Liver (tissue), 9 donors: ENCODE measurements around the gene REXO1. TPM values are rescaled to one million over a fixed set of nuclear protein-coding genes. Genes with fewer than 3 reads are reported as not detected.

ENCODE experiments used
- DNase-seq: peaks from one replicate; pipeline ENCODE4 v3.0.0-alpha.2; 2017; ENCODE audit warnings: low spot score
- H3K27ac ChIP-seq, 2 donors: one replicate each; pipeline ENCODE4 v1.7.0; 2013; ENCODE audit warnings: inconsistent platforms in 2 of 2, low read length in 2 of 2, control low read depth in 1 of 2, low read depth in 1 of 2, mild to moderate bottlenecking in 1 of 2
- H3K27me3 ChIP-seq, 4 donors: one replicate each; pipeline versions ENCODE4 v1.6.1 to v1.7.0; 2013; ENCODE audit warnings: low read length in 3 of 4, inconsistent platforms in 1 of 4, mild to moderate bottlenecking in 1 of 4, moderate library complexity in 1 of 4; ENCODE audit not compliant: control insufficient read depth in 4 of 4, insufficient read depth in 4 of 4
- H3K36me3 ChIP-seq, 4 donors: one replicate each; pipeline versions ENCODE4 v1.6.1 to v1.7.0; 2013; ENCODE audit warnings: low read length in 3 of 4, mild to moderate bottlenecking in 3 of 4, low read depth in 1 of 4, moderate library complexity in 1 of 4; ENCODE audit not compliant: control insufficient read depth in 4 of 4, insufficient read depth in 3 of 4
- H3K4me1 ChIP-seq, 4 donors: one replicate each; pipeline versions ENCODE4 v1.6.1 to v1.7.0; 2013; ENCODE audit warnings: low read length in 3 of 4, mild to moderate bottlenecking in 3 of 4, moderate library complexity in 1 of 4; ENCODE audit not compliant: control insufficient read depth in 4 of 4, insufficient read depth in 4 of 4
- H3K4me3 ChIP-seq, 3 donors: one replicate each; pipeline versions ENCODE4 v1.6.1 to v1.7.0; 2013; ENCODE audit warnings: low read length in 3 of 3, control low read depth in 1 of 3, low read depth in 1 of 3, mild to moderate bottlenecking in 1 of 3
- H3K9ac ChIP-seq, 2 donors: one replicate each; pipeline ENCODE4 v1.7.0; 2013; ENCODE audit warnings: low read length in 2 of 2, mild to moderate bottlenecking in 2 of 2, moderate library complexity in 2 of 2, control low read depth in 1 of 2, low read depth in 1 of 2
- H3K9me3 ChIP-seq, 4 donors: one replicate each; pipeline versions ENCODE4 v1.6.1 to v1.7.0; 2013; ENCODE audit warnings: low read length in 3 of 4; ENCODE audit not compliant: control insufficient read depth in 4 of 4
- ATF3 ChIP-seq: IDR thresholded peaks from 2 replicates; pipeline ENCODE4 v1.6.1; 2016; ENCODE audit warnings: antibody characterized with exemption
- EGR1 ChIP-seq, 2 donors: IDR thresholded peaks; 2 replicates each; pipeline ENCODE4 v1.6.1; 2016 to 2018; ENCODE audit warnings: antibody characterized with exemption in 2 of 2, low read depth in 2 of 2
- FOXA1 ChIP-seq: IDR thresholded peaks from 2 replicates; pipeline ENCODE4 v1.6.1; 2016; ENCODE audit warnings: antibody characterized with exemption
- FOXA2 ChIP-seq: IDR thresholded peaks from 2 replicates; pipeline ENCODE4 v1.6.1; 2016; ENCODE audit warnings: antibody characterized with exemption
- GABPA ChIP-seq, 2 donors: IDR thresholded peaks in 1 of 2; conservative IDR thresholded peaks in 1 of 2; 2 replicates each; pipeline ENCODE4 v1.6.1; 2016; ENCODE audit warnings: antibody characterized with exemption in 2 of 2, mild to moderate bottlenecking in 1 of 2, moderate library complexity in 1 of 2
- HNF4A ChIP-seq, 2 donors: conservative IDR thresholded peaks; 2 replicates each; pipeline ENCODE4 v1.6.1; 2016; ENCODE audit warnings: antibody characterized with exemption in 2 of 2, mild to moderate bottlenecking in 2 of 2
- HNF4G ChIP-seq: IDR thresholded peaks from 2 replicates; pipeline ENCODE4 v1.6.1; 2016; ENCODE audit warnings: antibody characterized with exemption
- JUND ChIP-seq, 2 donors: IDR thresholded peaks; 2 replicates each; pipeline ENCODE4 v1.6.1; 2016; ENCODE audit warnings: antibody characterized with exemption in 2 of 2
- NR2F2 ChIP-seq: IDR thresholded peaks from 2 replicates; pipeline ENCODE4 v1.6.1; 2016; ENCODE audit warnings: antibody characterized with exemption
- RAD21 ChIP-seq, 2 donors: IDR thresholded peaks; 2 replicates each; pipeline ENCODE4 v1.6.1; 2016; ENCODE audit warnings: antibody characterized with exemption in 2 of 2, mild to moderate bottlenecking in 2 of 2
- RXRA ChIP-seq, 2 donors: IDR thresholded peaks; 2 replicates each; pipeline ENCODE4 v1.6.1; 2017 to 2018; ENCODE audit warnings: antibody characterized with exemption in 2 of 2, mild to moderate bottlenecking in 1 of 2
- SP1 ChIP-seq: IDR thresholded peaks from 2 replicates; pipeline ENCODE4 v1.6.1; 2018; ENCODE audit warnings: antibody characterized with exemption, mild to moderate bottlenecking
- TAF1 ChIP-seq: conservative IDR thresholded peaks from 2 replicates; pipeline ENCODE4 v1.6.1; 2016; ENCODE audit warnings: antibody characterized with exemption, mild to moderate bottlenecking
- YY1 ChIP-seq: IDR thresholded peaks from 2 replicates; pipeline ENCODE4 v1.6.1; 2016; ENCODE audit warnings: antibody characterized with exemption, mild to moderate bottlenecking
- WGBS: extraction: QIAGEN DNeasy Blood & Tissue Kit; methylation state at CpG from one replicate; pipeline ENCODE4 v1.1.7; 2013; 5-methylcytosine and 5-hydroxymethylcytosine counted together
- polyA plus RNA-seq, 2 donors: library from polyadenylated mRNA; stranded (reverse) in 1 of 2; unstranded in 1 of 2; fragments of 200-250 nt in 1 of 2; fragments of >200 nt in 1 of 2; fragmentation: Nextera tagmentation in 1 of 2; extraction: Ambion mirVana in 1 of 2; gene quantifications; one replicate each; pipeline versions ENCODE4 v1.2.1 to v1.2.3, GENCODE V29; 2013 to 2015
- total RNA-seq, 2 donors: library from RNA; depleted of rRNA; stranded (reverse); fragments of >200 nt; gene quantifications; one replicate each; pipeline ENCODE4 v1.2.3, GENCODE V29; 2014
- TF ChIP-seq, protein P1 (sequence below): IDR thresholded peaks from 2 replicates; pipeline ENCODE4 v1.6.1; 2016; ENCODE audit warnings: antibody characterized with exemption
- TF ChIP-seq, protein P2 (sequence below): fragments of 150-350 bp; IDR thresholded peaks from 2 replicates; pipeline ENCODE4 v1.5.1; 2017; ENCODE audit warnings: improper control_type of control experiment, low read depth, low read length; ENCODE audit not compliant: missing input control
- TF ChIP-seq, protein P3 (sequence below): IDR thresholded peaks from 2 replicates; pipeline ENCODE4 v1.6.1; 2016; ENCODE audit warnings: antibody characterized with exemption
- donor health status: healthy.
- donor health status: healthy.
- donor health status: healthy.
- donor health status: healthy.
- donor health status: healthy.

The REXO1 gene
- total and polyA plus RNA-seq, 4 donors = 2.0 to 11.5 (median 9.2) TPM

- Histone ChIP-seq H3K4me3 (no peak overlapping the region), H3K9me3 (no peaks in the 10 kb centered on the region), H3K9ac (no peak overlapping the region), H3K27ac (no peak overlapping the region), H3K4me1 (peaks cover 16 to 43% (median 29%) of the 10 kb centered on the region in 4 donors), H3K27me3 (no peaks in the 10 kb centered on the region), H3K36me3 (no peaks in the 10 kb centered on the region)
- TF ChIP-seq RXRA (IDR thresholded peaks at IDR 0.05) (peak in 1 of 2 donors; percentile 42), FOXA1 (no peak), HNF4G (no peak), HNF4A (conservative IDR thresholded peaks at IDR 0.05) (peak; percentile 52)
- DNase-seq = no peak
- 69% methylated on average over 8 of the region's 8 CpGs for WGBS
Observed at GRCh38 chr19:1866693-1867348, 18.5 kb upstream of the REXO1 start.

GRCh38 chr19:1865172-1866010, 17.1 kb upstream of the REXO1 start:
- Histone ChIP-seq H3K27me3 (no peaks in the 10 kb centered on the region), H3K36me3 (no peaks in the 10 kb centered on the region), H3K9ac (peak overlapping the region in 1 of 2 donors; percentile 81), H3K9me3 (no peaks in the 10 kb centered on the region), H3K27ac (peak overlapping the region; percentile 83 to 96), H3K4me3 (peak overlapping the region in 1 of 3 donors; percentile 94), H3K4me1 (peaks cover 18 to 43% (median 30%) of the 10 kb centered on the region in 4 donors)
- 90% methylated on average over 17 of the region's 17 CpGs for WGBS
- no peak for TF ChIP-seq JUND (IDR thresholded peaks at IDR 0.05)
- TF ChIP-seq, protein P1, sequence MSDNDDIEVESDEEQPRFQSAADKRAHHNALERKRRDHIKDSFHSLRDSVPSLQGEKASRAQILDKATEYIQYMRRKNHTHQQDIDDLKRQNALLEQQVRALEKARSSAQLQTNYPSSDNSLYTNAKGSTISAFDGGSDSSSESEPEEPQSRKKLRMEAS = no peak
- TF ChIP-seq GABPA (IDR thresholded peaks at IDR 0.05 in 1 of 2, conservative IDR thresholded peaks at IDR 0.05 in 1 of 2) = no peak
- no peak for TF ChIP-seq FOXA1
- TF ChIP-seq, protein P2, sequence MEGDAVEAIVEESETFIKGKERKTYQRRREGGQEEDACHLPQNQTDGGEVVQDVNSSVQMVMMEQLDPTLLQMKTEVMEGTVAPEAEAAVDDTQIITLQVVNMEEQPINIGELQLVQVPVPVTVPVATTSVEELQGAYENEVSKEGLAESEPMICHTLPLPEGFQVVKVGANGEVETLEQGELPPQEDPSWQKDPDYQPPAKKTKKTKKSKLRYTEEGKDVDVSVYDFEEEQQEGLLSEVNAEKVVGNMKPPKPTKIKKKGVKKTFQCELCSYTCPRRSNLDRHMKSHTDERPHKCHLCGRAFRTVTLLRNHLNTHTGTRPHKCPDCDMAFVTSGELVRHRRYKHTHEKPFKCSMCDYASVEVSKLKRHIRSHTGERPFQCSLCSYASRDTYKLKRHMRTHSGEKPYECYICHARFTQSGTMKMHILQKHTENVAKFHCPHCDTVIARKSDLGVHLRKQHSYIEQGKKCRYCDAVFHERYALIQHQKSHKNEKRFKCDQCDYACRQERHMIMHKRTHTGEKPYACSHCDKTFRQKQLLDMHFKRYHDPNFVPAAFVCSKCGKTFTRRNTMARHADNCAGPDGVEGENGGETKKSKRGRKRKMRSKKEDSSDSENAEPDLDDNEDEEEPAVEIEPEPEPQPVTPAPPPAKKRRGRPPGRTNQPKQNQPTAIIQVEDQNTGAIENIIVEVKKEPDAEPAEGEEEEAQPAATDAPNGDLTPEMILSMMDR = no peak
- TF ChIP-seq TAF1 = no peak
- TF ChIP-seq NR2F2 = no peak
- TF ChIP-seq YY1 = no peak
- TF ChIP-seq RXRA (IDR thresholded peaks at IDR 0.05) = no peak
- TF ChIP-seq EGR1 (IDR thresholded peaks at IDR 0.05; ENCODE audit: low read depth in 2 of 2) = no peak
- TF ChIP-seq SP1 = no peak
- TF ChIP-seq, protein P3, sequence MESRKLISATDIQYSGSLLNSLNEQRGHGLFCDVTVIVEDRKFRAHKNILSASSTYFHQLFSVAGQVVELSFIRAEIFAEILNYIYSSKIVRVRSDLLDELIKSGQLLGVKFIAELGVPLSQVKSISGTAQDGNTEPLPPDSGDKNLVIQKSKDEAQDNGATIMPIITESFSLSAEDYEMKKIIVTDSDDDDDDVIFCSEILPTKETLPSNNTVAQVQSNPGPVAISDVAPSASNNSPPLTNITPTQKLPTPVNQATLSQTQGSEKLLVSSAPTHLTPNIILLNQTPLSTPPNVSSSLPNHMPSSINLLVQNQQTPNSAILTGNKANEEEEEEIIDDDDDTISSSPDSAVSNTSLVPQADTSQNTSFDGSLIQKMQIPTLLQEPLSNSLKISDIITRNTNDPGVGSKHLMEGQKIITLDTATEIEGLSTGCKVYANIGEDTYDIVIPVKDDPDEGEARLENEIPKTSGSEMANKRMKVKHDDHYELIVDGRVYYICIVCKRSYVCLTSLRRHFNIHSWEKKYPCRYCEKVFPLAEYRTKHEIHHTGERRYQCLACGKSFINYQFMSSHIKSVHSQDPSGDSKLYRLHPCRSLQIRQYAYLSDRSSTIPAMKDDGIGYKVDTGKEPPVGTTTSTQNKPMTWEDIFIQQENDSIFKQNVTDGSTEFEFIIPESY = no peak
- no peak for TF ChIP-seq FOXA2
- no peak for TF ChIP-seq HNF4G
- no peak for TF ChIP-seq ATF3
- no peak for TF ChIP-seq HNF4A (conservative IDR thresholded peaks at IDR 0.05)
- no peak for TF ChIP-seq RAD21 (IDR thresholded peaks at IDR 0.05)
- DNase-seq = no peak
